DOHH2 (cell line): Measurements from ENCODE around the gene SERF2.

Source experiments
- EZH2phosphoT487 ChIP-seq: fragments of 200-600 bp; sonication (generic); IDR thresholded peaks from 2 replicates; pipeline ENCODE4 v1.6.1; 2017; ENCODE audit warnings: borderline replicate concordance, mild to moderate bottlenecking, antibody characterized with exemption, low read length, moderate library complexity, mixed read lengths
- TF ChIP-seq, protein P1 (sequence below): fragments of 200-600 bp; sonication (generic); IDR thresholded peaks from one replicate; pipeline ENCODE4 v1.5.1; 2014; ENCODE audit warnings: antibody characterized with exemption, mild to moderate bottlenecking, low read depth, low read length; ENCODE audit not compliant: poor library complexity, severe bottlenecking

DNA sequence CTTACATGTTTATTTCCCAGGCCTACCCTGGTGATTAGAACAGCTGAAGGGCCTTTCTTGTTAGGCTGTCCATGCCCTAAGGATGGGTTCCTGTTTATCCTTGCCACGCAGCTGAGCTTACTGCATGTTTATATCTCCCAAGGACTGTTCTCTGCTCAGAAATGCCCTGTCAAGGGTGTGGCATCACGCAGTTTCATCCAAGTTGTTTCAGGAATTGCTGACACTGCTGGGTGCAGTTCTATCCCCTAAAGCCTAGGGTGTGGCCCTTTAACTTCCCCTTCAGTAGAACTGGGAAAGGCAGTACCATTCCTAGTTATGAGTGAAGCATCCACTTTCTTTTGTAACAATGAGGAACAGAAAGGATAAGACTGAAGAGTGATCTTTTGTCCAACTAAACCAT lies 20.3 kb upstream of the SERF2 start:
- TF ChIP-seq, protein P1, sequence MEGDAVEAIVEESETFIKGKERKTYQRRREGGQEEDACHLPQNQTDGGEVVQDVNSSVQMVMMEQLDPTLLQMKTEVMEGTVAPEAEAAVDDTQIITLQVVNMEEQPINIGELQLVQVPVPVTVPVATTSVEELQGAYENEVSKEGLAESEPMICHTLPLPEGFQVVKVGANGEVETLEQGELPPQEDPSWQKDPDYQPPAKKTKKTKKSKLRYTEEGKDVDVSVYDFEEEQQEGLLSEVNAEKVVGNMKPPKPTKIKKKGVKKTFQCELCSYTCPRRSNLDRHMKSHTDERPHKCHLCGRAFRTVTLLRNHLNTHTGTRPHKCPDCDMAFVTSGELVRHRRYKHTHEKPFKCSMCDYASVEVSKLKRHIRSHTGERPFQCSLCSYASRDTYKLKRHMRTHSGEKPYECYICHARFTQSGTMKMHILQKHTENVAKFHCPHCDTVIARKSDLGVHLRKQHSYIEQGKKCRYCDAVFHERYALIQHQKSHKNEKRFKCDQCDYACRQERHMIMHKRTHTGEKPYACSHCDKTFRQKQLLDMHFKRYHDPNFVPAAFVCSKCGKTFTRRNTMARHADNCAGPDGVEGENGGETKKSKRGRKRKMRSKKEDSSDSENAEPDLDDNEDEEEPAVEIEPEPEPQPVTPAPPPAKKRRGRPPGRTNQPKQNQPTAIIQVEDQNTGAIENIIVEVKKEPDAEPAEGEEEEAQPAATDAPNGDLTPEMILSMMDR = no peak
- no peak for TF ChIP-seq EZH2phosphoT487
